ENCODE results near the gene SDCBP2. TPM values are rescaled to one million over a fixed set of nuclear protein-coding genes. Genes with fewer than 3 reads are reported as not detected.

Gene SDCBP2
- total RNA-seq, 1 experiment from 2014 or later, result 3.3 TPM

GRCh38 chr20:1377341-1377871 is 48.5 kb upstream of the SDCBP2 start:
- ATAC-seq (no peak), DNase-seq (ENCODE audit: low spot score) (no peak)
- H3K4me3 Mint-ChIP-seq, result no peak overlapping the region
- TF ChIP-seq ETV6 (CRISPR knock-in tag; IDR thresholded peaks at IDR 0.05) (no peak), E2F5 (CRISPR knock-in tag; IDR thresholded peaks at IDR 0.05) (no peak)
- ChIA-PET CTCF (interaction anchor here (1.0 to 1.6 kb wide), 6 partner anchors 20 to 400 kb away, joined by 3 to 6 read pairs (median 4); no protein-coding TSS in a partner anchor), POLR2A (no interaction called here)
- H3K9me3 Mint-ChIP-seq, result no peaks in the 10 kb centered on the region
- H3K27ac Mint-ChIP-seq, result peak overlapping the region; percentile 32; the same call in 1 of the 2 replicates
- H3K27me3 Mint-ChIP-seq (ENCODE audit: low read depth), result no peaks in the 10 kb centered on the region
- H3K36me3 Mint-ChIP-seq, result peaks cover 14% of the 10 kb centered on the region; the same call in 1 of the 2 replicates
- peaks cover 47% of the 10 kb centered on the region for H3K4me1 Mint-ChIP-seq

GRCh38 chr20:1376408-1377270 is 47.7 kb upstream of the SDCBP2 start:
- H3K27me3 Mint-ChIP-seq (ENCODE audit: low read depth), result no peaks in the 10 kb centered on the region
- no peak for DNase-seq (ENCODE audit: low spot score)
- H3K4me3 Mint-ChIP-seq, result no peak overlapping the region
- ChIA-PET POLR2A (no interaction called here), CTCF (interaction anchor here (1.0 to 1.6 kb wide), 5 partner anchors 21 to 400 kb away, joined by 3 to 6 read pairs (median 3); no protein-coding TSS in a partner anchor)
- H3K9me3 Mint-ChIP-seq, result no peaks in the 10 kb centered on the region
- H3K4me1 Mint-ChIP-seq, result peaks cover 47% of the 10 kb centered on the region
- no peak for ATAC-seq
- peaks cover 18% of the 10 kb centered on the region; the same call in 1 of the 2 replicates for H3K36me3 Mint-ChIP-seq
- peak overlapping the region; percentile 24; the same call in 1 of the 2 replicates for H3K27ac Mint-ChIP-seq
- no peak for TF ChIP-seq MXD4 (CRISPR knock-in tag; IDR thresholded peaks at IDR 0.05; ENCODE audit: borderline replicate concordance)
- TF ChIP-seq KAT7 (CRISPR knock-in tag; IDR thresholded peaks at IDR 0.05; ENCODE audit: borderline replicate concordance), result no peak
- TF ChIP-seq ETV6 (CRISPR knock-in tag; IDR thresholded peaks at IDR 0.05), result no peak
- TF ChIP-seq TEAD4 (CRISPR knock-in tag; IDR thresholded peaks at IDR 0.05), result no peak
- TF ChIP-seq SMAD4 (CRISPR knock-in tag; IDR thresholded peaks at IDR 0.05), result no peak
- TF ChIP-seq E2F4 (CRISPR knock-in tag; IDR thresholded peaks at IDR 0.05; ENCODE audit: borderline replicate concordance, low read depth), result no peak
- no peak for TF ChIP-seq GRHL2 (CRISPR knock-in tag; IDR thresholded peaks at IDR 0.05; ENCODE audit: insufficient replicate concordance, severe bottlenecking)
- no peak for TF ChIP-seq ZNF281 (CRISPR knock-in tag; IDR thresholded peaks at IDR 0.05)
- no peak for TF ChIP-seq ATF3 (CRISPR knock-in tag; conservative IDR thresholded peaks at IDR 0.05)
- TF ChIP-seq NFATC4 (CRISPR knock-in tag; IDR thresholded peaks at IDR 0.05), result no peak
- no peak for TF ChIP-seq GABPB1 (CRISPR knock-in tag; IDR thresholded peaks at IDR 0.05)
- no peak for TF ChIP-seq PREB (CRISPR knock-in tag; IDR thresholded peaks at IDR 0.05; ENCODE audit: borderline replicate concordance)
- no peak for TF ChIP-seq ELF4 (CRISPR knock-in tag; IDR thresholded peaks at IDR 0.05; ENCODE audit: low read depth)
- TF ChIP-seq AFF4 (CRISPR knock-in tag; IDR thresholded peaks at IDR 0.05; ENCODE audit: borderline replicate concordance), result no peak
- TF ChIP-seq ZBTB43 (CRISPR knock-in tag; IDR thresholded peaks at IDR 0.05), result no peak
- no peak for TF ChIP-seq ZBTB21 (CRISPR knock-in tag; IDR thresholded peaks at IDR 0.05; ENCODE audit: borderline replicate concordance)
- no peak for TF ChIP-seq IRF2 (CRISPR knock-in tag; IDR thresholded peaks at IDR 0.05; ENCODE audit: borderline replicate concordance, low read depth)
